Body of pancreas (tissue), 4 donors: ENCODE data around the gene UBE4B.

Experiments
- CTCF ChIP-seq, 7 experiments: fragments of 450-650 bp in 4 of 7; fragments of 200-600 bp in 3 of 7; sonication (generic) in 3 of 7; IDR thresholded peaks; one replicate each; pipeline ENCODE4 v1.5.1; 2016 to 2019; ENCODE audit warnings: antibody characterized with exemption in 7 of 7
- POLR2A ChIP-seq, 3 donors: fragments of 450-650 bp; IDR thresholded peaks; one replicate each; pipeline ENCODE4 v1.6.1; 2016; ENCODE audit warnings: antibody characterized with exemption in 3 of 3, mild to moderate bottlenecking in 2 of 3

- no peak for TF ChIP-seq CTCF (IDR thresholded peaks at IDR 0.05)
- TF ChIP-seq POLR2A (IDR thresholded peaks at IDR 0.05) = no peak
These were observed 167.9 kb downstream of the UBE4B start for GRCh38 chr1:10200620-10201019.
